IMR-90 (cell line): ENCODE measurements around the gene KMT2D. TPM values are rescaled to one million over a fixed set of nuclear protein-coding genes. Genes with fewer than 3 reads are reported as not detected.

Experiments used
- ATAC-seq: fragments of 200-7000 bp; cut with Tn5 transposase; 2 replicates; pipeline ENCODE4 v1.9.1; 2020; ENCODE audit warnings: low read depth, mild to moderate bottlenecking, moderate library complexity
- Bru-seq: library from RNA; stranded (reverse); fragments of 400-500 nt; gene quantifications from one replicate; lab custom pipeline; 2021; lab: Mats Ljungman, UMichigan
- BruChase-seq, 2 experiments: library from RNA; stranded (reverse); fragments of 400-500 nt; gene quantifications; one replicate each; lab custom pipeline; 2021; lab: Mats Ljungman, UMichigan
- BruUV-seq: library from RNA; stranded (reverse); fragments of 400-500 nt; replicated peaks from 2 replicates; lab custom pipeline; 2021; lab: Mats Ljungman, UMichigan
- CTCF ChIA-PET: fragments of 300-600 bp; formaldehyde crosslinking; extraction: SDS; loops from one replicate; lab custom pipeline; 2021; ENCODE audit warnings: antibody characterized with exemption; lab: Yijun Ruan, JAX
- POLR2A ChIA-PET: fragments of 300-600 bp; sonication (Branson Sonifier 250); formaldehyde crosslinking; loops from one replicate; lab custom pipeline; 2022; ENCODE audit warnings: antibody characterized with exemption; ENCODE audit not compliant: unreplicated experiment; lab: Charles Lee
- DNase-seq: peaks from one replicate; pipeline ENCODE4 v3.0.0; 2013
- H2AFZ ChIP-seq: replicated peaks from 2 replicates; pipeline ENCODE3; 2013; ENCODE audit warnings: low read length, mild to moderate bottlenecking; ENCODE audit not compliant: poor library complexity
- H2AK5ac ChIP-seq: 2 replicates; pipeline ENCODE4 v1.6.1; 2013; ENCODE audit warnings: low read depth, low read length, inconsistent platforms
- H2AK9ac ChIP-seq: replicated peaks from 2 replicates; pipeline ENCODE3; 2013; ENCODE audit warnings: mild to moderate bottlenecking, low read depth, low read length, moderate library complexity; ENCODE audit not compliant: poor library complexity
- H2BK120ac ChIP-seq: 2 replicates; pipeline ENCODE4 v1.6.1; 2013; ENCODE audit warnings: low read depth, low read length, inconsistent platforms
- H2BK15ac ChIP-seq: 3 replicates; pipeline ENCODE4 v1.6.1; 2013; ENCODE audit warnings: low read depth, low read length, inconsistent platforms
- H2BK20ac ChIP-seq: 2 replicates; pipeline ENCODE4 v1.6.1; 2013; ENCODE audit warnings: low read depth, mild to moderate bottlenecking, inconsistent platforms, low read length, moderate library complexity
- H2BK5ac ChIP-seq: 2 replicates; pipeline ENCODE4 v1.6.1; 2013; ENCODE audit warnings: mild to moderate bottlenecking, low read depth, low read length, inconsistent platforms; ENCODE audit not compliant: poor library complexity, severe bottlenecking
- H3K14ac ChIP-seq: replicated peaks from 2 replicates; pipeline ENCODE4 v1.6.1; 2013; ENCODE audit warnings: low read depth, low read length, inconsistent platforms
- H3K18ac ChIP-seq: 2 replicates; pipeline ENCODE4 v1.6.1; 2013; ENCODE audit warnings: low read depth, low read length, control low read depth
- H3K23ac ChIP-seq: 2 replicates; pipeline ENCODE4 v1.6.1; 2013; ENCODE audit warnings: low read depth, low read length, inconsistent platforms
- H3K27ac ChIP-seq: 2 replicates; pipeline ENCODE4 v1.5.1; 2013; ENCODE audit warnings: mild to moderate bottlenecking, control low read depth, low read length; ENCODE audit not compliant: insufficient read depth
- H3K27me3 ChIP-seq: 2 replicates; pipeline ENCODE4 v1.6.1; 2013; ENCODE audit warnings: low read length; ENCODE audit not compliant: control insufficient read depth, insufficient read depth
- H3K36me3 ChIP-seq: 2 replicates; pipeline ENCODE4 v1.6.1; 2013; ENCODE audit warnings: low read length, mixed read lengths; ENCODE audit not compliant: control insufficient read depth, insufficient read depth
- H3K4ac ChIP-seq: 2 replicates; pipeline ENCODE4 v1.6.1; 2013; ENCODE audit warnings: low read depth, low read length, inconsistent platforms
- H3K4me1 ChIP-seq: 2 replicates; pipeline ENCODE4 v1.6.1; 2013; ENCODE audit warnings: low read length, mixed read lengths; ENCODE audit not compliant: control insufficient read depth, insufficient read depth
- H3K4me2 ChIP-seq: 2 replicates; pipeline ENCODE4 v1.6.1; 2013; ENCODE audit warnings: low read depth, mild to moderate bottlenecking, control low read depth, low read length, moderate library complexity
- H3K4me3 ChIP-seq: 2 replicates; pipeline ENCODE4 v1.5.1; 2013; ENCODE audit warnings: low read depth, mild to moderate bottlenecking, control low read depth, low read length, moderate library complexity; ENCODE audit not compliant: insufficient read depth
- H3K56ac ChIP-seq: 2 replicates; pipeline ENCODE4 v1.6.1; 2013; ENCODE audit warnings: low read length, inconsistent platforms; ENCODE audit not compliant: insufficient read depth; ENCODE audit errors: extremely low read depth
- H3K79me1 ChIP-seq, 2 experiments: 2 replicates each; pipeline ENCODE4 v1.6.1; 2013; ENCODE audit warnings: low read length in 2 of 2, inconsistent platforms in 1 of 2, low read depth in 1 of 2
- H3K9ac ChIP-seq: 2 replicates; pipeline ENCODE4 v1.6.1; 2013; ENCODE audit warnings: low read depth, low read length, control low read depth
- H3K9me1 ChIP-seq: 2 replicates; pipeline ENCODE4 v1.6.1; 2013; ENCODE audit warnings: low read length, inconsistent platforms; ENCODE audit not compliant: insufficient read depth
- H3K9me3 ChIP-seq: 2 replicates; pipeline ENCODE4 v1.6.1; 2013; ENCODE audit warnings: low read length; ENCODE audit not compliant: control insufficient read depth, insufficient read depth
- H4K20me1 ChIP-seq: 2 replicates; pipeline ENCODE4 v1.6.1; 2013; ENCODE audit warnings: low read length, inconsistent platforms; ENCODE audit not compliant: insufficient read depth
- H4K5ac ChIP-seq: 2 replicates; pipeline ENCODE4 v1.6.1; 2013; ENCODE audit warnings: mild to moderate bottlenecking, low read depth, low read length, control low read depth
- H4K8ac ChIP-seq, 2 experiments: 2 replicates each; pipeline ENCODE4 v1.6.1; 2013; ENCODE audit warnings: low read depth in 2 of 2, low read length in 2 of 2, control low read depth in 1 of 2, inconsistent platforms in 1 of 2
- H4K91ac ChIP-seq: 2 replicates; pipeline ENCODE4 v1.6.1; 2013; ENCODE audit warnings: low read depth, low read length, inconsistent platforms; ENCODE audit not compliant: insufficient read depth
- BHLHE40 ChIP-seq: fragments of 150-350 bp; IDR thresholded peaks from 2 replicates; pipeline ENCODE4 v1.6.1; 2016; ENCODE audit warnings: mild to moderate bottlenecking, low read depth, low read length
- CEBPB ChIP-seq: IDR thresholded peaks from 2 replicates; pipeline ENCODE4 v1.6.1; 2012; ENCODE audit warnings: low read depth, low read length, improper control_type of control experiment
- CHD1 ChIP-seq: IDR thresholded peaks from 2 replicates; pipeline ENCODE4 v1.6.1; 2012; ENCODE audit warnings: low read depth, low read length, improper control_type of control experiment
- CTCF ChIP-seq: conservative IDR thresholded peaks from 2 replicates; pipeline ENCODE4 v1.5.1; 2012; ENCODE audit warnings: mild to moderate bottlenecking, low read depth, low read length, improper control_type of control experiment
- ELK1 ChIP-seq: fragments of 150-350 bp; IDR thresholded peaks from 2 replicates; pipeline ENCODE4 v1.6.1; 2016; ENCODE audit warnings: low read depth, mild to moderate bottlenecking, low read length, moderate library complexity, borderline replicate concordance
- FOS ChIP-seq: fragments of 150-350 bp; IDR thresholded peaks from 2 replicates; pipeline ENCODE4 v1.6.1; 2016; ENCODE audit warnings: low read depth, low read length
- MXI1 ChIP-seq: IDR thresholded peaks from 2 replicates; pipeline ENCODE4 v1.6.1; 2012; ENCODE audit warnings: low read depth, mild to moderate bottlenecking, low read length, moderate library complexity, borderline replicate concordance
- NFE2L2 ChIP-seq: fragments of 150-350 bp; IDR thresholded peaks from 2 replicates; pipeline ENCODE4 v1.6.1; 2016; ENCODE audit warnings: low read depth, mild to moderate bottlenecking, low read length
- SMC3 ChIP-seq: fragments of 150-350 bp; IDR thresholded peaks from 2 replicates; pipeline ENCODE4 v1.6.1; 2016; ENCODE audit warnings: low read depth, mild to moderate bottlenecking, antibody characterized with exemption, low read length, moderate library complexity
- USF2 ChIP-seq: fragments of 150-350 bp; IDR thresholded peaks from 2 replicates; pipeline ENCODE4 v1.6.1; 2017; ENCODE audit warnings: mild to moderate bottlenecking, antibody characterized with exemption, low read length, low read depth
- WGBS, 2 experiments: methylation state at CpG; one replicate each; pipeline versions ENCODE4 v1.1.5 to v1.1.7; 2013; ENCODE audit warnings: missing lambda C conversion rate in 2 of 2; ENCODE audit not compliant: insufficient read length in 1 of 2; ENCODE audit errors: extremely low coverage in 2 of 2; 5-methylcytosine and 5-hydroxymethylcytosine counted together
- dilution Hi-C: fragments of 300-500 bp; cut with HindIII; formaldehyde crosslinking; loops from one replicate; pipeline ENCODE4 v1.14.3; 2018; ENCODE audit warnings: low sequenced_read_pairs; ENCODE audit not compliant: unreplicated experiment
- in situ Hi-C: fragments of 300-500 bp; cut with MboI; formaldehyde crosslinking; loops from 3 replicates; pipeline ENCODE4 v1.14.3; 2019; ENCODE audit warnings: low sequenced_read_pairs, inconsistent platforms, mixed read lengths
- intact Hi-C: fragments of 100-400 bp; cut with micrococcal nuclease; formaldehyde crosslinking; loops from 2 replicates; pipeline ENCODE4 v1.10.0; 2022
- long read RNA-seq: library from polyadenylated mRNA; unstranded; transcript quantifications from one replicate; pipeline ENCODE4 v2.0.0, GENCODE V29; 2021; ENCODE audit not compliant: unreplicated experiment
- polyA plus RNA-seq, 3 experiments: library from polyadenylated mRNA; depleted of rRNA; stranded (reverse); fragments of >200 nt; gene quantifications; 2 replicates each; pipeline ENCODE4 v1.2.3, GENCODE V29; 2012; ENCODE audit warnings: low replicate concordance in 1 of 3
- total RNA-seq: library from RNA; depleted of rRNA; stranded (reverse); fragments of >200 nt; gene quantifications from 2 replicates; pipeline ENCODE4 v1.2.3, GENCODE V29; 2012; rRNA removed

KMT2D gene
- 6.6 and 10.0 TPM in 2 replicates for total RNA-seq
- 24.8 and 25.2 TPM in 2 replicates for polyA plus RNA-seq (2012; rRNA removed)
- polyA plus RNA-seq (2012; cell fraction: cytosol; rRNA removed): 11.3 and 13.1 TPM in 2 replicates
- 81.4 and 106 TPM in 2 replicates for polyA plus RNA-seq (2012; cell fraction: nucleus; rRNA removed; ENCODE audit: low replicate concordance)
- Bru-seq, nascent RNA: percentile 85 among the genes with signal in this experiment
- percentile 94 among the genes with signal in this experiment for BruChase-seq, experiment 1, labeled RNA remaining after a 6-hour chase
- percentile 98 among the genes with signal in this experiment for BruChase-seq, experiment 2, labeled RNA remaining after a 2-hour chase
- long read RNA-seq, partial matches to known transcripts: 3 of 13 reads
- long read RNA-seq, other reads (novel, unspliced or antisense): 10 of 13 reads

GRCh38 chr12:49060237-49061156, at the start of gene KMT2D:
TSS of gene KMT2D (minus strand) at chr12:49060794. CDS start at chr12:49055324, 5,470 bp downstream.
- peaks cover 7% of the 10 kb centered on the region for H3K4me1 ChIP-seq
- peak; percentile 74 for ATAC-seq
- peaks cover 16% of the 10 kb centered on the region for H3K9me1 ChIP-seq
- peak within 1 kb of the TSS; percentile 81 for H3K4me3 ChIP-seq
- H3K18ac ChIP-seq: peak within 1 kb of the TSS; percentile 89
- ChIA-PET POLR2A (no interaction called here), CTCF (no interaction called here)
- no peaks in the 10 kb centered on the region for H3K36me3 ChIP-seq
- peak within 1 kb of the TSS; percentile 97 for H4K91ac ChIP-seq
- peak within 1 kb of the TSS; percentile 97 for H3K4me2 ChIP-seq
- peak within 1 kb of the TSS; percentile 82 to 99 for H4K8ac ChIP-seq
- H2AK9ac ChIP-seq: peak within 1 kb of the TSS; percentile 98
- H2BK20ac ChIP-seq: peak within 1 kb of the TSS; percentile 50
- peak within 1 kb of the TSS; percentile 99 for H3K14ac ChIP-seq
- H3K56ac ChIP-seq: peak within 1 kb of the TSS; percentile 94
- peak; percentile 96 for DNase-seq
- H2BK120ac ChIP-seq: peak within 1 kb of the TSS; percentile 94
- peak within 1 kb of the TSS; percentile 89 for H4K5ac ChIP-seq
- WGBS, 2 experiments: 1% methylated on average over 29 of the region's 74 CpGs; no CpG with 5 or more reads in 1 of the 2 experiments
- H2BK5ac ChIP-seq: peak within 1 kb of the TSS; percentile 98
- H4K20me1 ChIP-seq: peaks cover 40% of the 10 kb centered on the region
- H2AFZ ChIP-seq: peak within 1 kb of the TSS; percentile 100
- H3K27ac ChIP-seq: peak within 1 kb of the TSS; percentile 98
- peaks cover 9 to 50% of the 10 kb centered on the region in 2 experiments; a peak in 3 of 4 replicates for H3K79me1 ChIP-seq
- peak within 1 kb of the TSS; percentile 99 for H3K23ac ChIP-seq
- TSS peak; percentile 85 for BruUV-seq
- peak within 1 kb of the TSS; percentile 83 for H2AK5ac ChIP-seq
- H3K9me3 ChIP-seq: no peaks in the 10 kb centered on the region
- dilution Hi-C loops (no loop called here), intact Hi-C loops (no loop called here), in situ Hi-C loops (loop anchor here (5.0 kb wide), 1 partner anchor 177 kb away; no protein-coding TSS in a partner anchor)
- H3K27me3 ChIP-seq: no peaks in the 10 kb centered on the region
- peak within 1 kb of the TSS; percentile 97 for H3K4ac ChIP-seq
- H2BK15ac ChIP-seq: peak within 1 kb of the TSS; percentile 89; the same call in 1 of the 3 replicates
- H3K9ac ChIP-seq: peak within 1 kb of the TSS; percentile 94
- TF ChIP-seq SMC3 (no peak), BHLHE40 (peak; percentile 59), FOS (peak; percentile 14; the same call in 1 of the 2 replicates), NFE2L2 (peak; percentile 89; the same call in 1 of the 2 replicates), MXI1 (peak; percentile 94), CHD1 (peak; percentile 50; the same call in 1 of the 2 replicates), CEBPB (no peak), ELK1 (no peak), CTCF (0 out of 2 replicates have a peak, but pooled peaks have one; percentile 1), USF2 (peak; percentile 73)
